ENCODE data around the gene CYP4Z1.
A peak's percentile ranks its signal among the peaks of the same experiment; 100 is the strongest.
"Not testable (repeated sequence)": the region's sequence is repeated elsewhere in the genome, so short reads cannot be mapped to it uniquely, and the experiment has no call there.

CYP4Z1 gene

GRCh38 chr1:47067097-47067594, at the start of gene CYP4Z1:
Gene CYP4Z1, plus strand, starts transcription at chr1:47067231. Its CDS starts 260 bp downstream, at chr1:47067491.
- no peak for DNase-seq

- DNase-seq, result no peak
Observed at GRCh38 chr1:47021070-47021469, 46.0 kb upstream of the CYP4Z1 start.

GRCh38 chr1:47023268-47024140, 43.5 kb upstream of the CYP4Z1 start, which contains the start of gene CYP4X1:
Gene CYP4X1, plus strand, starts transcription at chr1:47023669. Its CDS starts 149 bp downstream, at chr1:47023818.
- peak; percentile 47 for DNase-seq

GRCh38 chr1:47024141-47024801, 42.8 kb upstream of the CYP4Z1 start:
- no peak for DNase-seq

- DNase-seq, result no peak
Observed at GRCh38 chr1:47030170-47030805, 36.7 kb upstream of the CYP4Z1 start.

- peak; percentile 22 for DNase-seq
Observed at GRCh38 chr1:47031059-47031458, 36.0 kb upstream of the CYP4Z1 start.

- no peak for DNase-seq
Observed at GRCh38 chr1:47031585-47031984, 35.4 kb upstream of the CYP4Z1 start.

GRCh38 chr1:47036764-47037163, 30.3 kb upstream of the CYP4Z1 start:
- no peak for DNase-seq

GRCh38 chr1:47059376-47059775, 7.7 kb upstream of the CYP4Z1 start:
- DNase-seq, result no peak

- DNase-seq, result not testable (repeated sequence)
Observed at GRCh38 chr1:47069080-47069479, 2.0 kb downstream of the CYP4Z1 start.

GRCh38 chr1:47069509-47069908, 2.5 kb downstream of the CYP4Z1 start:
- DNase-seq, result not testable (repeated sequence)

GRCh38 chr1:47089356-47089755, 22.3 kb downstream of the CYP4Z1 start:
- DNase-seq, result not testable (repeated sequence)

GRCh38 chr1:47091476-47091875, 24.4 kb downstream of the CYP4Z1 start:
- not testable (repeated sequence) for DNase-seq

GRCh38 chr1:47104816-47105215, 37.8 kb downstream of the CYP4Z1 start:
- DNase-seq, result no peak

- no peak for DNase-seq
Observed at GRCh38 chr1:47106792-47107191, 39.8 kb downstream of the CYP4Z1 start.

GRCh38 chr1:47107851-47108574, 41.0 kb downstream of the CYP4Z1 start:
- not testable (repeated sequence) for DNase-seq

GRCh38 chr1:47109482-47109881, 42.5 kb downstream of the CYP4Z1 start:
- DNase-seq, result not testable (repeated sequence)

GRCh38 chr1:47113178-47113577, 46.1 kb downstream of the CYP4Z1 start:
- DNase-seq, result no peak

GRCh38 chr1:47121039-47121438, 54.0 kb downstream of the CYP4Z1 start:
- not testable (repeated sequence) for DNase-seq

GRCh38 chr1:47124834-47125233, 57.8 kb downstream of the CYP4Z1 start:
- not testable (repeated sequence) for DNase-seq

- DNase-seq, result not testable (repeated sequence)
Observed at GRCh38 chr1:47126997-47127396, 60.0 kb downstream of the CYP4Z1 start.

- DNase-seq, result no peak
Observed at GRCh38 chr1:47128221-47128620, 61.2 kb downstream of the CYP4Z1 start.
